ENCODE measurements around the gene CDH4.

DNA sequence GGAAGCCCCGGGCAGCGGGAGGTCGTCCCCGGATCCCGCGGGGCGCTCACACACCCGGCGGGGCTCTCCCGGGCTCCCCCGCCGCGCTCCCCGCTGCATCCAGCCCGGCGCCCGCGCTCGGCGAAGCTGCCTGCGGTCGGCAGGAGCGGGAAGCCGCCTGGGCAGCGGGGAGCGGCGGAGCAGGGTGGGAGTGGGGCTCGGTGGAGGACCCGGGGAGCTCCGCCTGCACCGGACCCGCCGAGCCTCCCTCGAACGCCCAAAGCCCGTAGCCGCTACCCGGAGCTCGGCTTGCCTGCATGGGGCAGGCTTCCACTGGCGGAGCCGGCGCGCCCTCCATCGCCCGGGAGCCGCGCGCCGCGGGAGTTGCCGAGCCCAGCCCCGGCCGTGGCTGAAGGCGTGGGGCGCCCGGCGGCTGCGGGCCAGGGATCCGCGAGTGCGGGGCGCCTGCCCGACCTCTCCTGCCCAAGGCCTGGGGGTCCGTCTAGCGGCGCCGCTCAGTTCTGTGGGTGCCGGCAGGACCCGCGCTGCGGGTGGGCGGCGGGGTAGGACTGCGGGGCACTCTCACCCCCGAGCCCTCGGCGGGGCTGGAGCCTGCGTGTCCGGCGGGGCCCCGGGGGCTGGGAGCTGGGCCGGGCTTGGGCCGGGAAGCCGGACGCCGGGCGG, 671 bp downstream of the CDH4 start:
- TF ChIP-seq POLR2AphosphoS5 (IDR thresholded peaks at IDR 0.05; ENCODE audit: low read depth) (no peak), CTCF (IDR thresholded peaks at IDR 0.05; ENCODE audit: insufficient read depth, low read length) (no peak), GABPA (IDR thresholded peaks at IDR 0.05; ENCODE audit: low read depth) (no peak), SPI1 (IDR thresholded peaks at IDR 0.05; ENCODE audit: borderline replicate concordance, low read depth) (no peak)
- TF ChIP-seq, protein P1, sequence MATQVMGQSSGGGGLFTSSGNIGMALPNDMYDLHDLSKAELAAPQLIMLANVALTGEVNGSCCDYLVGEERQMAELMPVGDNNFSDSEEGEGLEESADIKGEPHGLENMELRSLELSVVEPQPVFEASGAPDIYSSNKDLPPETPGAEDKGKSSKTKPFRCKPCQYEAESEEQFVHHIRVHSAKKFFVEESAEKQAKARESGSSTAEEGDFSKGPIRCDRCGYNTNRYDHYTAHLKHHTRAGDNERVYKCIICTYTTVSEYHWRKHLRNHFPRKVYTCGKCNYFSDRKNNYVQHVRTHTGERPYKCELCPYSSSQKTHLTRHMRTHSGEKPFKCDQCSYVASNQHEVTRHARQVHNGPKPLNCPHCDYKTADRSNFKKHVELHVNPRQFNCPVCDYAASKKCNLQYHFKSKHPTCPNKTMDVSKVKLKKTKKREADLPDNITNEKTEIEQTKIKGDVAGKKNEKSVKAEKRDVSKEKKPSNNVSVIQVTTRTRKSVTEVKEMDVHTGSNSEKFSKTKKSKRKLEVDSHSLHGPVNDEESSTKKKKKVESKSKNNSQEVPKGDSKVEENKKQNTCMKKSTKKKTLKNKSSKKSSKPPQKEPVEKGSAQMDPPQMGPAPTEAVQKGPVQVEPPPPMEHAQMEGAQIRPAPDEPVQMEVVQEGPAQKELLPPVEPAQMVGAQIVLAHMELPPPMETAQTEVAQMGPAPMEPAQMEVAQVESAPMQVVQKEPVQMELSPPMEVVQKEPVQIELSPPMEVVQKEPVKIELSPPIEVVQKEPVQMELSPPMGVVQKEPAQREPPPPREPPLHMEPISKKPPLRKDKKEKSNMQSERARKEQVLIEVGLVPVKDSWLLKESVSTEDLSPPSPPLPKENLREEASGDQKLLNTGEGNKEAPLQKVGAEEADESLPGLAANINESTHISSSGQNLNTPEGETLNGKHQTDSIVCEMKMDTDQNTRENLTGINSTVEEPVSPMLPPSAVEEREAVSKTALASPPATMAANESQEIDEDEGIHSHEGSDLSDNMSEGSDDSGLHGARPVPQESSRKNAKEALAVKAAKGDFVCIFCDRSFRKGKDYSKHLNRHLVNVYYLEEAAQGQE (IDR thresholded peaks at IDR 0.05; ENCODE audit: insufficient replicate concordance, low read depth): no peak
